Mesenchymal stem cell (in vitro differentiated cells and primary cell): Measurements from ENCODE around the gene ARAP3.

Source experiments
- DNase-seq: peaks from one replicate; pipeline ENCODE4 v3.0.0-alpha.2; 2013
- H2AFZ ChIP-seq: one replicate; pipeline ENCODE4 v1.6.1; 2013; ENCODE audit warnings: low read depth, mild to moderate bottlenecking, control low read depth, inconsistent platforms, low read length, moderate library complexity
- H2AK5ac ChIP-seq: 2 replicates; pipeline ENCODE4 v1.6.1; 2013; ENCODE audit warnings: low read length, moderate library complexity, mild to moderate bottlenecking, inconsistent platforms; ENCODE audit not compliant: severe bottlenecking
- H2BK120ac ChIP-seq: one replicate; pipeline ENCODE4 v1.6.1; 2013; ENCODE audit warnings: low read depth, mild to moderate bottlenecking, inconsistent platforms, low read length, moderate library complexity
- H2BK12ac ChIP-seq, 2 experiments: one replicate each; pipeline ENCODE4 v1.6.1; 2013; ENCODE audit warnings: inconsistent platforms in 2 of 2, low read length in 2 of 2, mild to moderate bottlenecking in 2 of 2, moderate library complexity in 2 of 2, control low read depth in 1 of 2
- H2BK15ac ChIP-seq: one replicate; pipeline ENCODE4 v1.6.1; 2013; ENCODE audit warnings: mild to moderate bottlenecking, low read depth, inconsistent platforms; ENCODE audit not compliant: poor library complexity, severe bottlenecking
- H2BK5ac ChIP-seq: 2 replicates; pipeline ENCODE4 v1.6.1; 2013; ENCODE audit warnings: low read depth, mild to moderate bottlenecking, low read length, control low read depth, inconsistent platforms; ENCODE audit not compliant: poor library complexity, severe bottlenecking
- H3K14ac ChIP-seq, 2 experiments: one replicate each; pipeline ENCODE4 v1.6.1; 2013; ENCODE audit warnings: inconsistent platforms in 2 of 2, low read length in 2 of 2, control low read depth in 1 of 2, mild to moderate bottlenecking in 1 of 2, moderate library complexity in 1 of 2
- H3K18ac ChIP-seq, 2 experiments: one replicate each; pipeline ENCODE4 v1.6.1; 2013; ENCODE audit warnings: inconsistent platforms in 2 of 2, low read length in 2 of 2, control low read depth in 1 of 2, low read depth in 1 of 2, mild to moderate bottlenecking in 1 of 2
- H3K23ac ChIP-seq, 2 experiments: one replicate each; pipeline ENCODE4 v1.6.1; 2013; ENCODE audit warnings: inconsistent platforms in 2 of 2, low read length in 2 of 2, mild to moderate bottlenecking in 2 of 2, moderate library complexity in 2 of 2, control low read depth in 1 of 2
- H3K27ac ChIP-seq: 2 replicates; pipeline ENCODE4 v1.5.1; 2013; ENCODE audit warnings: mild to moderate bottlenecking, moderate library complexity, low read length, control low read depth, inconsistent platforms; ENCODE audit not compliant: poor library complexity, severe bottlenecking
- H3K27me3 ChIP-seq, 2 experiments: 2 replicates each; pipeline versions ENCODE4 v1.6.1 to v1.7.0; 2013; ENCODE audit warnings: low read length in 2 of 2, mild to moderate bottlenecking in 2 of 2, moderate library complexity in 2 of 2, control low read depth in 1 of 2, inconsistent platforms in 1 of 2; ENCODE audit not compliant: control insufficient read depth in 1 of 2, insufficient read depth in 1 of 2
- H3K36me3 ChIP-seq, 2 experiments: 2 replicates each; pipeline versions ENCODE4 v1.6.1 to v1.7.0; 2013; ENCODE audit warnings: low read length in 2 of 2, control low read depth in 1 of 2, inconsistent platforms in 1 of 2, low read depth in 1 of 2, mild to moderate bottlenecking in 1 of 2; ENCODE audit not compliant: insufficient read depth in 2 of 2, control insufficient read depth in 1 of 2
- H3K4ac ChIP-seq, 2 experiments: one replicate each; pipeline ENCODE4 v1.6.1; 2013; ENCODE audit warnings: inconsistent platforms in 2 of 2, low read length in 2 of 2, mild to moderate bottlenecking in 2 of 2, moderate library complexity in 2 of 2, control low read depth in 1 of 2, low read depth in 1 of 2
- H3K4me1 ChIP-seq: 2 replicates; pipeline ENCODE4 v1.6.1; 2013; ENCODE audit warnings: low read depth, low read length, control low read depth; ENCODE audit not compliant: control insufficient read depth, insufficient read depth
- H3K4me2 ChIP-seq: 2 replicates; pipeline ENCODE4 v1.6.1; 2013; ENCODE audit warnings: low read length, mild to moderate bottlenecking, inconsistent platforms; ENCODE audit not compliant: poor library complexity, severe bottlenecking
- H3K4me3 ChIP-seq, 2 experiments: 2 replicates each; pipeline versions ENCODE4 v1.5.1 to v1.7.0; 2013; ENCODE audit warnings: low read length in 2 of 2, mild to moderate bottlenecking in 2 of 2, control low read depth in 1 of 2, low read depth in 1 of 2; ENCODE audit not compliant: insufficient read depth in 1 of 2
- H3K79me1 ChIP-seq: replicated peaks from 2 replicates; pipeline ENCODE4 v1.6.1; 2013; ENCODE audit warnings: mild to moderate bottlenecking, control low read depth, low read length, inconsistent platforms; ENCODE audit not compliant: poor library complexity, severe bottlenecking
- H3K9ac ChIP-seq: 2 replicates; pipeline ENCODE4 v1.7.0; 2013; ENCODE audit warnings: mild to moderate bottlenecking, low read length, moderate library complexity
- H3K9me3 ChIP-seq: 2 replicates; pipeline ENCODE4 v1.7.0; 2013; ENCODE audit warnings: mild to moderate bottlenecking, low read length; ENCODE audit not compliant: control insufficient read depth
- H4K8ac ChIP-seq: one replicate; pipeline ENCODE4 v1.6.1; 2013; ENCODE audit warnings: inconsistent platforms, mild to moderate bottlenecking, low read length, moderate library complexity
- H4K91ac ChIP-seq: one replicate; pipeline ENCODE4 v1.6.1; 2013; ENCODE audit warnings: mild to moderate bottlenecking, low read length, inconsistent platforms
- WGBS: methylation state at CpG from one replicate; pipeline ENCODE4 v1.1.7; 2013; ENCODE audit warnings: mixed read lengths; 5-methylcytosine and 5-hydroxymethylcytosine counted together

The ARAP3 gene

GRCh38 chr5:141686648-141687416, 4.8 kb upstream of the ARAP3 start:
- Histone ChIP-seq H4K8ac (no peak overlapping the region), H3K79me1 (no peaks in the 10 kb centered on the region), H2BK12ac (no peak overlapping the region), H3K4me3 (no peak overlapping the region), H3K27me3 (peaks cover 32 to 34% of the 10 kb centered on the region in 2 experiments), H3K18ac (no peak overlapping the region), H3K4ac (no peak overlapping the region), H4K91ac (no peak overlapping the region), H3K4me2 (no peak overlapping the region), H3K36me3 (no peaks in the 10 kb centered on the region), H2BK120ac (no peak overlapping the region), H3K27ac (no peak overlapping the region), H2AFZ (no peak overlapping the region), H3K4me1 (peaks cover 10% of the 10 kb centered on the region), H2AK5ac (peak overlapping the region; percentile 22), H3K9me3 (no peaks in the 10 kb centered on the region), H3K9ac (no peak overlapping the region), H2BK5ac (no peak overlapping the region), H3K14ac (no peak overlapping the region), H2BK15ac (no peak overlapping the region), H3K23ac (no peak overlapping the region)
- no peak for DNase-seq
- 74% methylated on average over 2 of the region's 3 CpGs for WGBS

- Histone ChIP-seq H3K36me3 (no peaks in the 10 kb centered on the region), H3K79me1 (no peaks in the 10 kb centered on the region), H3K4me1 (peaks cover 23% of the 10 kb centered on the region), H2AFZ (no peak overlapping the region), H4K8ac (no peak overlapping the region), H3K4me3 (no peak overlapping the region), H2BK12ac (no peak overlapping the region), H2BK120ac (no peak overlapping the region), H3K27me3 (peaks cover 19 to 22% of the 10 kb centered on the region in 2 experiments), H3K14ac (no peak overlapping the region), H3K18ac (no peak overlapping the region), H3K4me2 (no peak overlapping the region), H3K9ac (no peak overlapping the region), H4K91ac (no peak overlapping the region), H3K4ac (no peak overlapping the region), H2BK5ac (no peak overlapping the region), H3K27ac (no peak overlapping the region), H2AK5ac (no peak overlapping the region), H3K23ac (no peak overlapping the region), H3K9me3 (no peaks in the 10 kb centered on the region), H2BK15ac (no peak overlapping the region)
- DNase-seq, result no peak
- 100% methylated on average over 1 of the region's 1 CpG for WGBS
These were observed 3.6 kb upstream of the ARAP3 start for GRCh38 chr5:141685591-141685990.

DNA sequence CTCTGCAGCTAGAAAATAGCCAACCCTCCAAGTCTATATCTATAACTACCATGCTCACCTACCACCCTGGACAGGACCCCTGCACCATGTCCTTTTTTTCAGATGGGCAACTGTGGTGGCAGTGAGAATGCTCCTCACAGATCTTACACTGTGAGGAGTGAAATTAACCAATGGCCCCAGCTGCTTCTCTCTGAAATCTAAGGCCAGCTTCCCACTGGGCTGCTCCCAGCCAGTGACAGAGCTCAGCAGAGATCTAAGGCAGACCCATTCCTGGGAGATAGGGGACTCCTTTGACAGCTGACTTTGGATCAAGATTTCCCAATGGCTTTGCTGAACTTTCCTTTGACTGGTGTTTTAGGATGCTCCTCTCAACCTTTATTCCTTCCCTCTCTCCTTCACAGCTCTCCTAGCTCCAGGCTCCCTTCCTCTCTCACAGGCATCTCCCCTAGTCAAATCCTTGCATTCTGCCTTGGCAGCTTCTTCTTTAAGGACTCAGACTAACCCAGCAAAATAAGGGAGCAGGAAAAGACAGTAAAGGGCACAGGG, 1.6 kb upstream of the ARAP3 start:
- Histone ChIP-seq H4K8ac (no peak overlapping the region), H3K14ac (no peak overlapping the region), H2BK5ac (no peak overlapping the region), H3K4me2 (no peak overlapping the region), H2AK5ac (no peak overlapping the region), H3K36me3 (peaks cover 7 to 12% of the 10 kb centered on the region in 2 experiments), H2BK15ac (no peak overlapping the region), H3K23ac (no peak overlapping the region), H2AFZ (no peak overlapping the region), H3K9me3 (no peaks in the 10 kb centered on the region), H3K27me3 (peaks cover 0 to 3% of the 10 kb centered on the region in 2 experiments), H3K18ac (no peak overlapping the region), H3K4me3 (no peak overlapping the region), H3K27ac (no peak overlapping the region), H2BK12ac (no peak overlapping the region), H4K91ac (no peak overlapping the region), H3K4ac (no peak overlapping the region), H3K9ac (no peak overlapping the region), H3K79me1 (peaks cover 14% of the 10 kb centered on the region), H2BK120ac (no peak overlapping the region), H3K4me1 (peaks cover 31% of the 10 kb centered on the region)
- DNase-seq, result peak; percentile 22

- peak overlapping the region in 1 of 2 experiments; percentile 53 for H3K23ac ChIP-seq
These were observed 735 bp downstream of the ARAP3 start for GRCh38 chr5:141681295-141681694.

More at GRCh38 chr5:141681295-141681694, 735 bp downstream of the ARAP3 start:
- H3K4ac ChIP-seq, result peak overlapping the region; percentile 29 to 62
- H3K4me1 ChIP-seq, result peaks cover 29% of the 10 kb centered on the region
- no peaks in the 10 kb centered on the region for H3K27me3 ChIP-seq
- peaks cover 17% of the 10 kb centered on the region for H3K79me1 ChIP-seq
- H2BK5ac ChIP-seq, result no peak overlapping the region
- peak overlapping the region; percentile 94 for H3K9ac ChIP-seq
- H2BK15ac ChIP-seq, result peak overlapping the region; percentile 92
- H3K14ac ChIP-seq, result peak overlapping the region in 1 of 2 experiments; percentile 86
- peak overlapping the region; percentile 39 for H4K8ac ChIP-seq
- peak overlapping the region; percentile 60 to 69 for H3K18ac ChIP-seq
- peak overlapping the region; percentile 85 to 96 for H2BK12ac ChIP-seq
- H3K4me3 ChIP-seq, result peak overlapping the region; percentile 54 to 78
- no peaks in the 10 kb centered on the region for H3K9me3 ChIP-seq
- H2BK120ac ChIP-seq, result no peak overlapping the region
- peak overlapping the region; percentile 90 for H4K91ac ChIP-seq
- peaks cover 18 to 21% of the 10 kb centered on the region in 2 experiments for H3K36me3 ChIP-seq
- peak overlapping the region; percentile 23 for H2AK5ac ChIP-seq
- peak overlapping the region; percentile 6 for H2AFZ ChIP-seq
- H3K27ac ChIP-seq, result peak overlapping the region; percentile 13
- H3K4me2 ChIP-seq, result peak overlapping the region; percentile 84
- DNase-seq, result no peak
- 42% methylated on average over 2 of the region's 2 CpGs for WGBS
